OCI-LY1 (cell line): ENCODE measurements around the gene ANKRD66.
A peak's percentile ranks its signal among the peaks of the same experiment; 100 is the strongest.

Experiments
- H2AFZ ChIP-seq: fragments of 200-600 bp; sonication (generic), shearing (Covaris generic); 2 replicates; pipeline ENCODE4 v1.6.0; 2014; ENCODE audit warnings: antibody characterized with exemption, mild to moderate bottlenecking, low read length
- H3F3A ChIP-seq: fragments of 200-600 bp; sonication (generic), shearing (Covaris generic); 2 replicates; pipeline ENCODE4 v1.6.0; 2014; ENCODE audit warnings: mild to moderate bottlenecking, antibody characterized with exemption, low read length, moderate library complexity; ENCODE audit not compliant: insufficient read depth
- H3K27ac ChIP-seq: fragments of 200-600 bp; sonication (generic); 2 replicates; pipeline ENCODE4 v1.5.1; 2014; ENCODE audit warnings: low read length, mixed run types, mild to moderate bottlenecking, low read depth; ENCODE audit not compliant: poor library complexity, severe bottlenecking
- H3K27me3 ChIP-seq: fragments of 200-600 bp; sonication (generic); 2 replicates; pipeline ENCODE4 v1.6.0; 2014; ENCODE audit warnings: antibody characterized with exemption, mild to moderate bottlenecking, low read length, moderate library complexity; ENCODE audit not compliant: insufficient read depth
- H3K36me3 ChIP-seq: fragments of 200-600 bp; sonication (generic); 2 replicates; pipeline ENCODE4 v1.6.1; 2014; ENCODE audit warnings: mild to moderate bottlenecking, antibody characterized with exemption, low read length, moderate library complexity, mixed read lengths; ENCODE audit not compliant: insufficient read depth
- H3K4me1 ChIP-seq: fragments of 200-600 bp; sonication (generic); 2 replicates; pipeline ENCODE4 v1.5.1; 2014; ENCODE audit warnings: mild to moderate bottlenecking, low read length, moderate library complexity; ENCODE audit not compliant: insufficient read depth, severe bottlenecking
- H3K4me2 ChIP-seq: fragments of 200-600 bp; sonication (generic), shearing (Covaris generic); 2 replicates; pipeline ENCODE4 v1.6.1; 2014; ENCODE audit warnings: low read length
- H3K4me3 ChIP-seq: fragments of 200-600 bp; sonication (generic); 2 replicates; pipeline ENCODE4 v1.5.1; 2014; ENCODE audit warnings: low read length, low read depth, mild to moderate bottlenecking, mixed read lengths; ENCODE audit not compliant: poor library complexity, severe bottlenecking
- H3K79me2 ChIP-seq: fragments of 200-600 bp; shearing (Covaris generic); 2 replicates; pipeline ENCODE4 v1.6.1; 2016; ENCODE audit warnings: mixed run types, low read length, mixed read lengths; ENCODE audit not compliant: insufficient read depth
- H3K9ac ChIP-seq: fragments of 200-600 bp; sonication (generic), shearing (Covaris generic); 2 replicates; pipeline ENCODE4 v1.6.1; 2014; ENCODE audit warnings: mild to moderate bottlenecking, low read length, mixed read lengths
- H3K9me2 ChIP-seq: fragments of 200-600 bp; sonication (generic), shearing (Covaris generic); 2 replicates; pipeline ENCODE4 v1.6.1; 2014; ENCODE audit warnings: low read depth, mild to moderate bottlenecking, low read length, mixed read lengths
- H3K9me3 ChIP-seq: fragments of 200-600 bp; shearing (Covaris generic); 2 replicates; pipeline ENCODE4 v1.6.1; 2014; ENCODE audit warnings: low read length, mixed read lengths
- H4K20me1 ChIP-seq: fragments of 200-600 bp; sonication (generic), shearing (Covaris generic); 2 replicates; pipeline ENCODE4 v1.6.0; 2016; ENCODE audit warnings: mild to moderate bottlenecking, low read length; ENCODE audit not compliant: insufficient read depth
- CTCF ChIP-seq: fragments of 200-600 bp; sonication (generic), shearing (Covaris generic); IDR thresholded peaks from 2 replicates; pipeline ENCODE4 v1.5.1; 2017; ENCODE audit warnings: mild to moderate bottlenecking, antibody characterized with exemption, low read length, moderate library complexity, mixed read lengths
- EZH2 ChIP-seq: fragments of 200-600 bp; sonication (generic), shearing (Covaris generic); IDR thresholded peaks from 2 replicates; pipeline ENCODE4 v1.8.0; 2017; ENCODE audit warnings: borderline replicate concordance, mixed run types, mild to moderate bottlenecking, antibody characterized with exemption, low read length, moderate library complexity, mixed read lengths

The ANKRD66 gene

GRCh38 chr6:46777476-46778346, 31.0 kb downstream of the ANKRD66 start:
- no peak overlapping the region for H2AFZ ChIP-seq

GRCh38 chr6:46781478-46782378, 35.0 kb downstream of the ANKRD66 start:
- Histone ChIP-seq H3K9ac (no peak overlapping the region), H3K4me3 (no peak overlapping the region), H3K27me3 (no peaks in the 10 kb centered on the region), H3K36me3 (no peaks in the 10 kb centered on the region), H4K20me1 (no peaks in the 10 kb centered on the region), H3F3A (no peaks in the 10 kb centered on the region), H3K9me2 (no peaks in the 10 kb centered on the region), H2AFZ (no peak overlapping the region), H3K4me1 (no peaks in the 10 kb centered on the region), H3K9me3 (no peaks in the 10 kb centered on the region), H3K79me2 (no peaks in the 10 kb centered on the region), H3K27ac (no peak overlapping the region), H3K4me2 (no peak overlapping the region)
- TF ChIP-seq EZH2, result no peak
- peak; percentile 73 for TF ChIP-seq CTCF

More at GRCh38 chr6:46777476-46778346, 31.0 kb downstream of the ANKRD66 start:
- no peak overlapping the region for H3K27ac ChIP-seq
- H3K4me1 ChIP-seq, result no peaks in the 10 kb centered on the region
- H4K20me1 ChIP-seq, result no peaks in the 10 kb centered on the region
- no peaks in the 10 kb centered on the region for H3K79me2 ChIP-seq
- no peak overlapping the region for H3K4me3 ChIP-seq
- no peak overlapping the region for H3K9ac ChIP-seq
- H3F3A ChIP-seq, result no peaks in the 10 kb centered on the region
- H3K9me3 ChIP-seq, result no peaks in the 10 kb centered on the region
- no peaks in the 10 kb centered on the region for H3K36me3 ChIP-seq
- H3K4me2 ChIP-seq, result no peak overlapping the region
- H3K9me2 ChIP-seq, result no peaks in the 10 kb centered on the region
- no peaks in the 10 kb centered on the region for H3K27me3 ChIP-seq
- TF ChIP-seq EZH2 (no peak), CTCF (no peak)

GRCh38 chr6:46784535-46784934, 37.8 kb downstream of the ANKRD66 start:
- no peak overlapping the region for H3K4me2 ChIP-seq
- no peak overlapping the region for H3K4me3 ChIP-seq
- no peaks in the 10 kb centered on the region for H3K36me3 ChIP-seq
- no peaks in the 10 kb centered on the region for H3K4me1 ChIP-seq
- no peak overlapping the region for H3K27ac ChIP-seq
- H3K9me2 ChIP-seq, result no peaks in the 10 kb centered on the region
- H2AFZ ChIP-seq, result no peak overlapping the region
- H3K79me2 ChIP-seq, result no peaks in the 10 kb centered on the region
- H3K9me3 ChIP-seq, result no peaks in the 10 kb centered on the region
- TF ChIP-seq EZH2 (no peak), CTCF (no peak)
- H3F3A ChIP-seq, result no peaks in the 10 kb centered on the region
- H4K20me1 ChIP-seq, result no peaks in the 10 kb centered on the region
- no peak overlapping the region for H3K9ac ChIP-seq
- no peaks in the 10 kb centered on the region for H3K27me3 ChIP-seq
